SJSA1 (cell line): Measurements from ENCODE around the gene MARK2. TPM values are rescaled to one million over a fixed set of nuclear protein-coding genes. Genes with fewer than 3 reads are reported as not detected.

ENCODE experiments used
- DNase-seq, 2 experiments: peaks; one replicate each; pipeline ENCODE4 v3.0.0-alpha.2; 2015 to 2020; ENCODE audit warnings: low spot score in 2 of 2, low read depth in 1 of 2
- H3K27ac ChIP-seq: fragments of 250-450 bp; sonication (Bioruptor Pico); 2 replicates; pipeline ENCODE4 v1.5.1; 2020; ENCODE audit warnings: mild to moderate bottlenecking, moderate library complexity
- H3K27me3 ChIP-seq: fragments of 250-450 bp; sonication (Bioruptor Pico); replicated peaks from 2 replicates; pipeline ENCODE4 v1.5.1; 2020; ENCODE audit warnings: mild to moderate bottlenecking, moderate library complexity
- H3K36me3 ChIP-seq: fragments of 250-450 bp; sonication (Bioruptor Pico); 2 replicates; pipeline ENCODE4 v1.5.1; 2020; ENCODE audit warnings: mild to moderate bottlenecking
- H3K4me1 ChIP-seq: fragments of 250-450 bp; sonication (Bioruptor Pico); replicated peaks from 2 replicates; pipeline ENCODE4 v1.6.1; 2021; ENCODE audit warnings: mild to moderate bottlenecking
- H3K4me3 ChIP-seq: fragments of 250-450 bp; sonication (Bioruptor Pico); 2 replicates; pipeline ENCODE4 v1.5.1; 2020; ENCODE audit warnings: mild to moderate bottlenecking
- H3K9me3 ChIP-seq: fragments of 250-450 bp; sonication (Bioruptor Pico); replicated peaks from 2 replicates; pipeline ENCODE4 v1.5.1; 2020; ENCODE audit warnings: mild to moderate bottlenecking
- total RNA-seq: library from RNA; depleted of rRNA; stranded (reverse); fragments of >200 nt; shearing (Covaris generic); gene quantifications from 2 replicates; pipeline ENCODE4 v1.2.3, GENCODE V29; 2014

The MARK2 gene
- total RNA-seq, 1 experiment from 2014 or later: 29.6 TPM

- no peak overlapping the region for H3K27ac ChIP-seq
Observed at GRCh38 chr11:63814383-63814736, 24.6 kb upstream of the MARK2 start.

GRCh38 chr11:63816166-63816565 is 22.7 kb upstream of the MARK2 start:
- H3K27me3 ChIP-seq: no peaks in the 10 kb centered on the region
- no peak overlapping the region for H3K27ac ChIP-seq
- peaks cover 76% of the 10 kb centered on the region for H3K36me3 ChIP-seq

More at GRCh38 chr11:63814383-63814736, 24.6 kb upstream of the MARK2 start:
- Histone ChIP-seq H3K36me3 (peaks cover 58% of the 10 kb centered on the region), H3K27me3 (no peaks in the 10 kb centered on the region), H3K4me3 (peak overlapping the region; percentile 92), H3K4me1 (peaks cover 23% of the 10 kb centered on the region), H3K9me3 (no peaks in the 10 kb centered on the region)
- DNase-seq: no peak

GRCh38 chr11:63816732-63817131 is 22.2 kb upstream of the MARK2 start:
- no peaks in the 10 kb centered on the region for H3K9me3 ChIP-seq
- H3K27me3 ChIP-seq: no peaks in the 10 kb centered on the region
- peaks cover 81% of the 10 kb centered on the region for H3K36me3 ChIP-seq
- peaks cover 23% of the 10 kb centered on the region for H3K4me1 ChIP-seq
- no peak overlapping the region for H3K27ac ChIP-seq
- no peak overlapping the region for H3K4me3 ChIP-seq
- no peak for DNase-seq

More at GRCh38 chr11:63816166-63816565, 22.7 kb upstream of the MARK2 start:
- Histone ChIP-seq H3K4me3 (no peak overlapping the region), H3K4me1 (peaks cover 23% of the 10 kb centered on the region), H3K9me3 (no peaks in the 10 kb centered on the region)
- DNase-seq: no peak

- Histone ChIP-seq H3K4me3 (no peak overlapping the region), H3K27ac (no peak overlapping the region), H3K9me3 (no peaks in the 10 kb centered on the region), H3K36me3 (peaks cover 93% of the 10 kb centered on the region), H3K4me1 (peaks cover 12% of the 10 kb centered on the region), H3K27me3 (no peaks in the 10 kb centered on the region)
- no peak for DNase-seq
Observed at GRCh38 chr11:63817758-63818498, 21.0 kb upstream of the MARK2 start.

GRCh38 chr11:63818609-63819008 is 20.3 kb upstream of the MARK2 start:
- Histone ChIP-seq H3K27me3 (no peaks in the 10 kb centered on the region), H3K36me3 (peaks cover 99% of the 10 kb centered on the region), H3K4me1 (peaks cover 11% of the 10 kb centered on the region), H3K4me3 (no peak overlapping the region), H3K27ac (no peak overlapping the region), H3K9me3 (no peaks in the 10 kb centered on the region)
- DNase-seq: no peak

- Histone ChIP-seq H3K4me1 (no peaks in the 10 kb centered on the region), H3K4me3 (no peak overlapping the region), H3K9me3 (no peaks in the 10 kb centered on the region), H3K27me3 (no peaks in the 10 kb centered on the region), H3K36me3 (peaks cover 100% of the 10 kb centered on the region), H3K27ac (no peak overlapping the region)
- no peak for DNase-seq
Observed at GRCh38 chr11:63821411-63821810, 17.5 kb upstream of the MARK2 start.

- H3K36me3 ChIP-seq: peaks cover 85% of the 10 kb centered on the region
- H3K27me3 ChIP-seq: no peaks in the 10 kb centered on the region
Observed at GRCh38 chr11:63826471-63827190, 12.3 kb upstream of the MARK2 start.

GRCh38 chr11:63829823-63830489 is 9.0 kb upstream of the MARK2 start:
- Histone ChIP-seq H3K27ac (peak overlapping the region; percentile 13; the same call in 1 of the 2 replicates), H3K9me3 (no peaks in the 10 kb centered on the region), H3K36me3 (peaks cover 52% of the 10 kb centered on the region), H3K27me3 (no peaks in the 10 kb centered on the region), H3K4me3 (no peak overlapping the region), H3K4me1 (0 out of 2 replicates have a peak, but pooled peaks cover 6% of the 10 kb centered on the region)
- DNase-seq: peak in 1 of 2 experiments; percentile 34

More at GRCh38 chr11:63826471-63827190, 12.3 kb upstream of the MARK2 start:
- H3K4me3 ChIP-seq: no peak overlapping the region
- H3K4me1 ChIP-seq: 0 out of 2 replicates have a peak, but pooled peaks cover 6% of the 10 kb centered on the region
- H3K27ac ChIP-seq: no peak overlapping the region
- DNase-seq: no peak
- no peaks in the 10 kb centered on the region for H3K9me3 ChIP-seq

- DNase-seq: no peak
Observed at GRCh38 chr11:63831326-63831725, 7.6 kb upstream of the MARK2 start.

GRCh38 chr11:63832336-63832735 is 6.6 kb upstream of the MARK2 start:
- Histone ChIP-seq H3K9me3 (no peaks in the 10 kb centered on the region), H3K4me3 (no peak overlapping the region), H3K4me1 (peaks cover 7% of the 10 kb centered on the region; the same call in 1 of the 2 replicates), H3K36me3 (peaks cover 30% of the 10 kb centered on the region), H3K27ac (no peak overlapping the region), H3K27me3 (no peaks in the 10 kb centered on the region)
- DNase-seq: no peak

More at GRCh38 chr11:63831326-63831725, 7.6 kb upstream of the MARK2 start:
- H3K27ac ChIP-seq: no peak overlapping the region
- peaks cover 38% of the 10 kb centered on the region for H3K36me3 ChIP-seq
- 0 out of 2 replicates have a peak, but pooled peaks cover 6% of the 10 kb centered on the region for H3K4me1 ChIP-seq
- H3K27me3 ChIP-seq: no peaks in the 10 kb centered on the region
- no peak overlapping the region for H3K4me3 ChIP-seq
- H3K9me3 ChIP-seq: no peaks in the 10 kb centered on the region

GRCh38 chr11:63833048-63833447 is 5.9 kb upstream of the MARK2 start:
- H3K36me3 ChIP-seq: peaks cover 25% of the 10 kb centered on the region
- H3K4me1 ChIP-seq: peaks cover 11% of the 10 kb centered on the region
- H3K4me3 ChIP-seq: no peak overlapping the region
- no peaks in the 10 kb centered on the region for H3K27me3 ChIP-seq
- no peak for DNase-seq
- H3K27ac ChIP-seq: no peak overlapping the region
- H3K9me3 ChIP-seq: no peaks in the 10 kb centered on the region

- Histone ChIP-seq H3K27me3 (no peaks in the 10 kb centered on the region), H3K4me3 (no peak overlapping the region), H3K27ac (no peak overlapping the region), H3K9me3 (no peaks in the 10 kb centered on the region), H3K36me3 (peaks cover 17% of the 10 kb centered on the region), H3K4me1 (peaks cover 15% of the 10 kb centered on the region)
- DNase-seq: no peak
Observed at GRCh38 chr11:63834535-63835157, 4.3 kb upstream of the MARK2 start.

GRCh38 chr11:63835158-63835545 is 3.8 kb upstream of the MARK2 start:
- no peak overlapping the region for H3K4me3 ChIP-seq
- H3K36me3 ChIP-seq: peaks cover 15% of the 10 kb centered on the region
- no peak for DNase-seq
- H3K9me3 ChIP-seq: no peaks in the 10 kb centered on the region
- H3K27me3 ChIP-seq: no peaks in the 10 kb centered on the region
- H3K4me1 ChIP-seq: peaks cover 15% of the 10 kb centered on the region
- H3K27ac ChIP-seq: no peak overlapping the region
